HG03280 (cell line): Measurements from ENCODE around the gene P2RX6.
"Not testable (repeated sequence)": the region's sequence is repeated elsewhere in the genome, so short reads cannot be mapped to it uniquely, and the experiment has no call there.

Experiments used
- ATAC-seq: cut with Tn5 transposase; IDR thresholded peaks from one replicate; pipeline ENCODE4 v1.9.1; 2021; ENCODE audit warnings: mild to moderate bottlenecking, moderate library complexity; ENCODE audit not compliant: unreplicated experiment

The P2RX6 gene

DNA sequence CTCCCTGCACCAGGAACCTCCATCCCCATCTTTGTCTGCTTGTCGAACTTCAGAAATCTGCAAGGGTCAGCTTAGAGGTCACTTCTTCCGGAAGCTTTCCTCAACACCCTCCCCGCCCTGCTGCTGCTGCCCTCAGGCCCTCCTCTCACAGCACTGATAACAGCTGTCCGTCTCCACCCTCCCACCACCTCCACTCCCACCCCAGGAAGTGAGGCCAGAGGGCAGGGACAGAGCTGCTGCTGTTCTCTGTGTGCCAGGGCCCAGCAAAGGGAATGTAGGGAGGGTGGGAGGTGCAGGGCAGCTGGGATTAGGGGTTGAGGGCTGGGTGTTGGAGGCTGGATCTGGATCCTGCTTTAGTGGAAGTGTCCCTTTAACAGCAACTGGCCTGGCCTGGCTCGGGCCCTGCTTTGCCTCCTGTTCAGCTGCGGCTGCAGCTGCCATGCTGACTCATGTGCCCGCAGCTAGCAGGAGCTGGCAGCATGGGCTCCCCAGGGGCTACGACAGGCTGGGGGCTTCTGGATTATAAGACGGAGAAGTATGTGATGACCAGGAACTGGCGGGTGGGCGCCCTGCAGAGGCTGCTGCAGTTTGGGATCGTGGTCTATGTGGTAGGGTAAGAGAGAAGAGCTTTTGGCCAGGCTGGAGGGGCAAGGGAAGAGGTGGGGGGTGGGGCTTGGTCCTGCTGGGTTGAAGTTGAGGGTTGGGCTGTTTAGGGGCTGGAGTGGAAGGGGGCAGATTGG, at the start of gene P2RX6:
Gene P2RX6, plus strand, starts transcription at position 440 of the 740 bp plus-strand sequence. Its CDS starts 10 bp downstream, at position 450.
- no peak for ATAC-seq

DNA sequence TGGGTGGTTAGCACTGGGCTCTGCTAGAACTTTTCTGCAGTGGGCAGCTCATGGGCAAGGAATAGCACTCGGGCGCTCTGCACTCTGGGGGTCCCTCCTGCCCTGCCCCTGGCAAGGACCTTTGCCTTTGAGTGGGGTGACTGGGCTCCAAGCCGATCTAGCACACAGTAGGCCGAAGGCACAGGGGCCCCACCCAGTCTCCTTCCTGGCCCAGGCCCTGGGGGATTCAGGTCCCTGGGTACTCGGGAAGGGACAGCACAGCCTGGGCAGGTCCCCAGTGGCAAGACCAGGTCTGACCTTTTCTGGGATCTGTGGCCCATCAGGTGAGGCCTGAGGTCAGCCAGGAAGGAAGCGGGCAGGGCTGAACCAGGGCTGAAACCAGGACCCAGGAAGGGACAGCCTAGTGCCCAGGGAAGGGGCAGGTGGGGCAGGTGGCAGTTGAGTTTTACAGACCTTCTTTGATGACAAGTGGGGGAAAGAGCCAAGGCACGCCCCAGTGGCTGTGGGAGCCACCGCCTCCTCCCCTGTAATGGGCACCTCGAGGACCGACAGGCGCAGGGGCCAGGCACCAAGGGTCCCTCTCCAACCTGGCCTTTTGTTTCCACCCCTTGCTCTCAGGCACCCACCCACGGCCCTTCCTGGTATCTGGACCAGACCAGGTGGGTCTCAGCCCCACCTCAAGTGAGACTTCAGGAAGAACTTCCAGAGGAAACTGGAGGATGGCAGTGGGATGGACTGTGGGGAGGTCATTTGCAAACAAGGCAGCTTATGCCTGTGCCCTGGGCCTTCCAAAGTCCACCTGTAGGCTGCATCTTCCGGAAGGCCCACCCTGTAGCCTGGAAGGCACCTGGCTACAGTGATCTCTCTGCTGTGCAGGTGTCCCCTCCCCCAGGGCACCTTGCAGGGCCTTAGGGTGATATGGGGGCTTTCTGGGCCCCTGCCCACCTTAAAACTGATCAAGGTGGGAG, 48.8 kb upstream of the P2RX6 start:
- ATAC-seq: no peak

DNA sequence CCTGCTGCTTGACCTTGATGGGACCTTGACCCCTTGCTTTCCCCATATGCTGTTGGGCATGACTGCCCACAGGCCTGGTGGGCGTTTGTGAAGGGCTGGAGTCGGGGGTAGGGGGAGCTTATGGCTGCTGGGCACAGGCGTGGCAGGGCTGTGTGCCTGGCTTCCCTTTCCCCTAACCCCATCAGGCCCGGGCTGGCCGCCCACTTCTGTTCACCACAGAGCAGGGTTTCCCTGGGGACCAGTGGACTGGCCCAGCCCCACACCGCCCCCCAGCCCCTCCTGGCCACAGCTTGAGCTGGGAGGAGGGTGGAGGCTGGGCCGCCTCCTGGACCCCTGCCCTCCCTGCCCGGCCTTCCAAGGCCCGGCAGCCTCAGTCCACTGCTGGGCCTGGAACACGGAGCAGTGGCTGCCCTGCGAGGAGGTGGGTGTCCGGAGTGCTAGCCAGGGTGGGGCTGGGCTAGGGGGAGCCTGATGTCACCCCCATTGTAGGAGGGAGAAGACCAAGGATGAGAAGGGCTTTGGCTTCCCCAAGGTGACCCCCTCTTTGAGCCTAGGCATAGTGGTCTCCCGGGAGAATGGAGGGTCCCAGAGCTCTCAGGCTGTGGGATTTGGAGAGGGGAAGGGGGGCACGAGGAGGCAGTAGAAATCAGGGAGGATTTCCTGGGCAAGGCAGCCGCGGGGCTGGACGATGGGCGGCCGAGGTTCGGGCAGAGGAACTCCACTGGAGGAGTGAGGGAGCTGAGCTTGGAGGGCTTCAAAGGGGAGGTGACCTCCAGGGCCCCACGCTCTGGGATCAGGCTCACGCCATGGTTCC, 47.9 kb upstream of the P2RX6 start, which contains the start of gene AIFM3:
Gene AIFM3, plus strand, starts transcription at position 373 of the 814 bp plus-strand sequence. CDS start 690 bp downstream, outside the sequence.
- no peak for ATAC-seq

DNA sequence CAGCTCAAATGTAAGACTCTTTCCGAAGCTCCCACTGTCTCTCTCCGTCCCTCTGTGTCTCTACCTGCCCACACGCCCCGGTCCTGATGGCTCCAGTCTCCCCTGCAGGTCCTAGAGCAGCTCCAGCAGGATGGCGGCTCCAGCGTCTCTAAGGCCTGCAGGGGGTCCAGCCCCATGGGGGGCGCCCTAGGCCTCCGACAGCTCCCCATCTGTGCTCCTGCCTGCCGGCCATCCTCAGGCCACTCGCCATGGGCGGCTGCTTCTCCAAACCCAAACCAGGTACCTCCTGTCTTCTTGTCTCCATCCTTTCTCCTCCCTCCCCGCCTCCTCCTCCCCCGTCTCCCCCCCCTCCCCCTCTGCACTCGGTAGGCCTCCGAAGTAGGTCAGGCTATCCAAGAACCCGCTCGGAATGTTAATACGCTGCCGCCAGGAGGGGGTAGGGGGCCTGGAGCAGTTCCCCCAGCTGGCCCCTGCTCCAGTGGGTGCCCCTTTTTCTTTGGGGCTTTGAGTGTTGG, 47.2 kb upstream of the P2RX6 start:
- no peak for ATAC-seq

DNA sequence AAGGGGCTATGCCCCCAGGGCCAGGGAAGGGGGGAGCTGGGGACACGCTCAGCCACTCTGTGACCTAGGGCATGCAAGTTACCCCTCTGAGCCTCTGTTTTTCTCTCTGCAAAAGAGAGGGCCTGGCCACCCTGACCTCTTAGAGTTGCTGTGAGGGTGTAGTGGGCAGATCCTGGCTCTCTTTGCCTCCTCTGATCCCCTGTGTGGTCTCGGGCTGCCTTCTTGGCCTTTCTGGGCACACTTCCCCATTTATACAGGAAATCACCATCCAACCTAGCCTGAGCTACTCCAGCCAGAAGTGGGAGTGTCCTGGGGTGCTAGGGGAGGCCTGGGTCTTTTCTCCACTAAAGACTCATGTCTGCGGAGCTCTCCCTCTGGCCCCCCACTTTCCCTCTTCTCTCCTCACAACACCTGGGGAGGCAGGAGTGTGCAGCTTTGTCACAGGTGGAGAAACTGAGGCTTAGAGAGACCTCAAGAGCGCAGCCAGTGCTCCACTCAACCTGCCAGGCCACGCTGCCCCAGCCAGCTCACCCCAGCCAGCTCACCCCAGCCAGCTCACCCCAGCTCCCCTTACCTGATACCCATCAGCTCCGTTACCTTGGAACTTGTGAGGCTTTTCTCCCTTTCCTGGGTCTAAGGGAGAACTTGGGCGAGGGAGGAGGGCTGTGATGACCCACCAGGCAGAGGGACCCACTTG, 46.5 kb upstream of the P2RX6 start:
- ATAC-seq: no peak

DNA sequence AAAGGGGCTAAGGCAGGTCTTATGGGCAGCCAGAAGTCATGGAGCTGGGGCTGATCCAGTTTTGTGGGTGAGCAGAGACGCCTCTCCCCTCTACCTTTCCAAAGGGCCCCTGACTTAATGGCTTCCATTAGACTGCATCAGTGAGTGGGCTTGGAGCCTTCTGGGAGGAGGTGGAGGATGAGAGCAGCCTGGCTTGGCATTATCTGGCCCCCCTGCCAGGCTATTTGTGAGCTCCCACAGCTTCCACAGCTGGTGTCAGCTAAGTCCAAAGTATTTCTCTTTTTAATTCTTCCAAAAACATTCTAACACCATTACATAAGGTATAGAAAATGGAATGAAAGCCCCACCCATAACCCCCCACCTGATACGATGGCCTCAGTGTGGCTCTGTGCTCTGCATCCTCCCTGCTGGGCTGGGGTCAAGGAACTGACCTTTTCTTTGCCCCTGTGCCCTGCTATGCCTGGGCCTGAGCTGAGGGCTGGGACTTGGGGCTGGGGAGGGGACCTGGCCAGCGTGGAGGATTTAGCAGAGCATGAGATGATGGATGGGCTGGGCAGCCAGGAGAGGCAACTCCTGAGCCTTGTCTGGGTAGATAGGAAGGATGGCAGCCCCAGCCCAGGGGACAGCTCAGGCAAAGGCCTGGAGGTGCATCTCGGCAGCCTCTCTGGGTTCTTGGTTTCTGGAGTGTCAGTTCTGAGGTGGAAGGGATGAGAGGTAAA, 43.9 kb upstream of the P2RX6 start:
- ATAC-seq: no peak

DNA sequence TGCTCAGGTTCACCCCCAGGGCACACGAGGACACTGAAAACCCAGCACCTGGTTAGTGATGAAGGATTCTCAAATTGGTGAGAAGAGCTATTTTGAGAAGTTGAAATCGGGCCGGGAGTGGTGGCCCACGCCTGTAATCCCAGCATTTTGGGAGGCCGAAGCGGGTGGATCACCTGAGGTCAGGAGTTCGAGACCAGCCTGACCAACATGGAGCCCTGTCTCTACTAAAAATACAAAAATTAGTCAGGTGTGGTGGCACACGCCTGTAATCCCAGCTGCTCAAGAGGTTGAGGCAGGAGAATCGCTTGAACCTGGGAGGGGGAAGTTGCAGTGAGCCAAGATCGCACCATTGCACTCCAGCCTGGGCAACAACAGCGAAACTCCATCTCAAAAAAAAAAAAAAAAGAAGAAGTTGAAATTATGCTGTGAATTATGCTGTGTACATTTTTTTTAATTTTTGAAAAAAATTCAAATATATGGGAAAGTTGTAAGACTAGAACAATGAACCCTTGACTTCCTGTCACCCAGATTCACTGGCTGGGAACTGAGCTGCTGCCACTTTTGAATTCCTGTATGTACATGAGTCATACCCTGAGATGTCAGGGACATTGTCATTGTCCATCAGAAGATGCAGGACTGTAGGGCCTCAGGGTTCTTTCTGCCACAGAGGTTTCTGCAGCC, 42.8 kb upstream of the P2RX6 start:
- ATAC-seq: not testable (repeated sequence)

DNA sequence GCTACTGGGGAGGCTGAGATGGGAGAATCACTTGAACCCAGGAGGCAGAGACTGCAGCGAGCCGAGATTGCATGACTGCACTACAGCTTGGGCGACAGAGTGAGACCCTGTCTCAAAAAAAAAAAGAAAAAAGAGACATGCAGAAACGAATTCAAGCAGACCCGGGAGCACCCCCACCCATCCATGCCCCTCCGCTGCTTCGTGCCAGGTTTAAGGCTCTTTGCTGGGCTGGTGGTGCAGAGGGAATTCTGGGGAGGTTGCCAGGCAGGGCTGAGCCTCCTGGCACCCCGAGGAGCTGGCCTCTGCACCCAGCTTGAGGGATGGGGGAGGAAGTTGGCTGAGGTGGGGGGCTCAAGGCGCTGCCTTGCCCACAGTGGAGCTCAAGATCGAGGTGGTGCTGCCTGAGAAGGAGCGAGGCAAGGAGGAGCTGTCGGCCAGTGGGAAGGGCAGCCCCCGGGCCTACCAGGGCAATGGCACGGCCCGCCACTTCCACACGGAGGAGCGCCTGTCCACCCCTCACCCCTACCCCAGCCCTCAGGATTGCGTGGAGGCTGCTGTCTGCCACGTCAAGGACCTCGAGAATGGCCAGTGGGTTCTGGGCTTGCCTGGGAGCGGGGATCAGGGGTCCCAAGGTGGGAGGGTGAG, 41.9 kb upstream of the P2RX6 start:
- ATAC-seq: no peak

DNA sequence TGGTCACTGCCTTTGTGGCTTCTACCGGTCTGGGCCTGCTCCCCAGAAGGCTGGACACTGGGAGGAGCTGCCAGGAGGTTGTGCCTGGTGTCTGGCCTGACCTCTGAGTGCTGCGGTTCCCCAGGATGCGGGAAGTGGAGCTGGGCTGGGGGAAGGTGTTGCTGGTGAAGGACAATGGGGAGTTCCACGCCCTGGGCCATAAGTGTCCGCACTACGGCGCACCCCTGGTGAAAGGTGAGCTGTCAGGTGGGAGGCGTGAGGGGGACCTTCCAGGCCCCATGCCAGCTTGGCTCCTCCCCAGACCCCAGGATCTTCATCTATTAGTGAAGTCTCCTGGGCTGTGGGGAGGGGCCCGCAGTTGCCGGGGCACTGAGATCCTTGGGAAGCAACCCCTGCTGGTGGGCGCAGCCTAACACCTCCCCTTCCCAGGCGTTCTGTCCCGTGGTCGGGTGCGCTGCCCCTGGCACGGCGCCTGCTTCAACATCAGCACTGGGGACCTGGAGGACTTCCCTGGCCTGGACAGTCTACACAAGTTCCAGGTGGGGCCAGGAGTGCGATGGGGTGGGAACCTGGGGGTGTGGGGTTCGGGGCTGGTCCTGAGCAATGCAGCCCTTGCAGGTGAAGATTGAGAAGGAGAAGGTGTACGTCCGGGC, 41.2 kb upstream of the P2RX6 start:
- ATAC-seq: no peak

DNA sequence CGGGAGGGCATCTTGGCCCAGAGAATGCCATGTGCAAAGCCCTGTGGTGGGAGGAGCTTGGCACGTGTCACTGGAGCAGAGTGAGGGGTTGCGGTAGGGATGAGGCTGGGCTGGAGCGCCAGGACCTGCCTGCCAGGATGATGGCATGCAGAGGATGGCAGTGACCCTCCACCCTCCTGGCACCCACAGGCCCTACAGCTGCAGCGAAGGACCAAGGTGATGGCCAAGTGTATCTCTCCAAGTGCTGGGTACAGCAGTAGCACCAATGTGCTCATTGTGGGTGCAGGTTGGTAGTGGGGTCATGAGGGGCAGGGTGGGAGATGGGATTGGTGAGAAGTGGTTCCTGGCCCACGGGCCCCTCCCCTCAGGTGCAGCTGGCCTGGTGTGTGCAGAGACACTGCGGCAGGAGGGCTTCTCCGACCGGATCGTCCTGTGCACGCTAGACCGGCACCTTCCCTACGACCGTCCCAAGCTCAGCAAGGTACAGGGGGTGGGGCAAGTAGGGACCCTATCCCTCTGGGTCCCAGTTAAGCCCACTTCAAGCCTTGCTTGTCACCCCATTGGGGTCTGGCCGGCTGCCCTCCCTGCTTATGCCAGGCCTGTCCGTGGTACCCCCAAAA, 40.5 kb upstream of the P2RX6 start:
- no peak for ATAC-seq

DNA sequence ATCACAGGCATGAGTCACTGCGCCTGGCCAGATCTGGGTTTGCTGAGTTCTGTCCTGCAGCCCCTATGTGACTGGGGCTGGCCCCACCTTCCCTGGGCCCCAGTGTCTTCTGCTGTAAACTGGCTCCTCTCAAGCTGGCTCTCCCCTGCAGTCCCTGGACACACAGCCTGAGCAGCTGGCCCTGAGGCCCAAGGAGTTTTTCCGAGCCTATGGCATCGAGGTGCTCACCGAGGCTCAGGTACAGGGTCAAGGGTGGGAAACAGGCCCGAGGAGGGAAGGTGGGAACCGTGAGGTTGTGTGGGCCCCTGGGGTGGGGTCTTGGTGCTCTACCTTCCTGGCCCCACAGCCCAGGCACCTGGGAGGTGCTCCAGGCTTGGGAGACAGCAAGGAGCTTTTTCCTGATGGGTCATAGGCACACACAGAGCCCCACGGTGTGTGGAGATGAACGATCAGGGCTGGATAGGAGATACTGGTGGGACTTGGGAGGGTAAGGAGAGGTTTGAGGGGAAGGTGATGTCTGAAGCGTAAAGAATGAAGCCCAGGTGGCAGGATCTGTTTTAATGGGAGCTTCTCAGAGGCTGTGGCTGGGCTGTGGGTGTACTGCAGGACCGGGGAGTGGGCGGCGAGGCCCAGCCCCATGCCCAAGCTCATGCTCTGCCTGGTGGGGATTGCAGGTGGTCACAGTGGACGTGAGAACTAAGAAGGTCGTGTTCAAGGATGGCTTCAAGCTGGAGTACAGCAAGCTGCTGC, 39.2 kb upstream of the P2RX6 start:
- no peak for ATAC-seq

DNA sequence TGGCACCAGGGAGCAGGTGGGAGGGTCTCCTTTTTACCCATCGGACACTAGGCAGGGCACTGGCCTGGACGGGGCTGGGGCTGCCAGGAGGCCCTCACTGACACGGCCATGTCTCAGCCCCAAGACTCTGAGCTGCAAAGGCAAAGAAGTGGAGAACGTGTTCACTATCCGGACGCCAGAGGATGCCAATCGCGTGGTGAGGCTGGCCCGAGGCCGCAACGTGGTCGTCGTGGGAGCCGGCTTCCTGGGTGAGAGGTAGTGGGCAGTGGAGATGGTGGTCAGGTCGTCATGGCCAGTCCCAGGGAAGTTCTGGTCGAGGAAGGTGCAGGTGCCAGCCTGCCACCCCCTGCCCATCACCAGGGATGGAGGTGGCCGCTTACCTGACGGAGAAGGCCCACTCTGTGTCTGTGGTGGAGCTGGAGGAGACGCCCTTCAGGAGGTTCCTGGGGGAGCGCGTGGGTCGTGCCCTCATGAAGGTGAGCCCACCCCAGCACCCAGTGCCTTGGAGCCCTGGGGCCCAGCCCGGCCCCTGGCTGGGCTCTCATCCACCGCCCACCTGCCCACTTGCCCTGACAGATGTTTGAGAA, 38.6 kb upstream of the P2RX6 start:
- no peak for ATAC-seq

DNA sequence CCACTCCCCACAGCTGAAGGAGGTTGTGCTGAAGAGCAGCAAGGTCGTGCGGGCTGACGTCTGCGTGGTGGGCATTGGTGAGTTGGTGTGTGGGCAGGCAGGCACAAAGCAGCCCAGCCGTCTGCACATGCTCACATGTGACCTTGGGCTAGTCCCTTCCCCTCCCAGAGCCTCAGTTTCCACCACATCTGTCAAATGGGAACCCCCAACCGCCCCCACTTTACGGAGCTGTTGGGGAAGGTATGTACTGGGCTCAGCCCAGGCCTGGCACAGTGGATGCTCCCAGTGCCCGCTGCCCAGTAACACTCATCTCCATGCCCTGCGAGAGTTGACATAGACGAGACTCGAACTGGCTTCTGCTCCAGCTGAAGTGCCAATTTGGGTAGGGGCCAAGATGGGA, 37.9 kb upstream of the P2RX6 start:
- ATAC-seq: no peak

DNA sequence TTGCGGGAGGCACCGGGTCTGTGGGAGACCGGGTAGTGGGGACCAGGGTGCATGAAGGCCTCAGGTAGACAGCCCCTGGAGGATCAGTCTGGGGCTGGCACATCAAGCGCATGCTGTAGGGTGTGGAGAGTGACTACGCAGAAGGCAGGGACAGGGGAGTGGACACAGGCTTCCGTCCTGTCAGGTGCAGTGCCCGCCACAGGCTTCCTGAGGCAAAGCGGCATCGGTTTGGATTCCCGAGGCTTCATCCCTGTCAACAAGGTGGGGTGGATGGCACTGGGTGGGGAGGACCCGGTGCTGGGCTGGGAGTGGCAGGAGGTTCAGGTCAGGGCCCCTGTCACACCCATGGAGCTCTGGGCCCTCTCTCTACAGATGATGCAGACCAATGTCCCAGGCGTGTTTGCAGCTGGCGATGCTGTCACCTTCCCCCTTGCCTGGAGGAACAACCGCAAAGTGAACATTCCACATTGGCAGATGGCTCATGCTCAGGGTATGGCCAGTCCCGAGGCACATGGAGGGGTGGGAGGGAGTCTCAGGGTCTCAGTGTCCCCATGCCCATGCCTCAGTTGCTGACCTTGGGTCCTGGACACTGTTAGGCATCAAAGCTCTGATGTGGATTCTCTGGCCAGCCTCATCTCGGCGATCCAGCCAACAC, 37.3 kb upstream of the P2RX6 start:
- no peak for ATAC-seq

DNA sequence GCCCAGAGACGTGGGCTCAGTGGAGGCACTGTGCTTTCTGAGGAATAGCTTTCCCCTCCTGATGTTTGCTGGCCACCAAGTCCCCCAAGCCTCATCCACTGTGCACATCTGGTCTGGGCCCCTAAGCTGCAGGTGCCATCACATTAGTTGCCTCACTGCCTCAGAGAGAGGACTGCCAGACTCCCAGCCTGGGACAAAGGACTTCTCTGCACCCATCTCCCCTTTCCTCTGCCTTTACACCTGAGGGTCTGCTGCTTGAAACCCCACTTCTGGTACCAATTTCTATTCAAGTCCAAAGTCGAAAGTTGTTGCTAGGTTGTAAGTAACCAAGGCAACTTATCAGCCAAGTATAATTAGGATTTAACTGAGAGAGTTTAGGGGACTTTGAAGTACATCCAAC, 36.5 kb upstream of the P2RX6 start:
- no peak for ATAC-seq

DNA sequence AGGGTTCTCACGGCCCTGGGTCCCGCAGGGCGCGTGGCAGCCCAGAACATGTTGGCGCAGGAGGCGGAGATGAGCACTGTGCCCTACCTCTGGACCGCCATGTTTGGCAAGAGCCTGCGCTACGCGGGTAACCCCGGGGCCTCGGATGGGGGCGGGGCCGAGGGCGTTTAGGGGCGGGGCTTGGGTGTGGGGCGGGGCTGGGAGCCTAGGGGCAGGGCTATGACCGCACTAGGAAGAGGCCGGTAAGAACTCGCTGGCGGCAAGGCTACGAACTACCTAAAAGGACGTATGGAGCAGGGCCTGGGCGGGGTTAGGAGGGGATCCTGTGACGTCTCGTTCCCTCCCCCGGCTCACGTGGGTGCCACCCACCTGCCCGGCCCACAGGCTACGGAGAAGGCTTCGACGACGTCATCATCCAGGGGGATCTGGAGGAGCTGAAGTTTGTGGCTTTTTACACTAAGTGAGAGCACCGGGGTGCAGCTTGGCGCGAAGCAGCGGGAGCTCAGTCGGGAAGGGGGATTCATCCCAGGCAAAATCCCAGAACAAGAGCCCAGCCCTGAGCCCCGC, 35.6 kb upstream of the P2RX6 start:
- no peak for ATAC-seq
